GM19238 (cell line): ENCODE data around the gene ZCWPW1.
A peak's percentile ranks its signal among the peaks of the same experiment; 100 is the strongest.
"Not testable (repeated sequence)": the region's sequence is repeated elsewhere in the genome, so short reads cannot be mapped to it uniquely, and the experiment has no call there.

Source experiments
- DNase-seq: peaks from one replicate; pipeline ENCODE4 v3.0.0; 2011; ENCODE audit warnings: low spot score; ENCODE audit not compliant: insufficient read length

Gene ZCWPW1

GRCh38 chr7:100455206-100455605 is 26.7 kb upstream of the ZCWPW1 start:
- DNase-seq, result no peak

- DNase-seq, result not testable (repeated sequence)
Observed at GRCh38 chr7:100453854-100454253, 25.4 kb upstream of the ZCWPW1 start.

- no peak for DNase-seq
Observed at GRCh38 chr7:100452513-100452912, 24.0 kb upstream of the ZCWPW1 start.

- DNase-seq, result no peak
Observed at GRCh38 chr7:100449190-100449795, 20.8 kb upstream of the ZCWPW1 start.

GRCh38 chr7:100447363-100447762 is 18.9 kb upstream of the ZCWPW1 start:
- DNase-seq, result not testable (repeated sequence)

GRCh38 chr7:100446040-100446439 is 17.5 kb upstream of the ZCWPW1 start:
- DNase-seq, result no peak

- DNase-seq, result no peak
Observed at GRCh38 chr7:100444311-100445278, 16.1 kb upstream of the ZCWPW1 start.

- DNase-seq, result no peak
Observed at GRCh38 chr7:100443096-100443840, 14.8 kb upstream of the ZCWPW1 start.

- DNase-seq, result no peak
Observed at GRCh38 chr7:100441641-100442535, 13.4 kb upstream of the ZCWPW1 start.

- not testable (repeated sequence) for DNase-seq
Observed at GRCh38 chr7:100439244-100439643, 10.7 kb upstream of the ZCWPW1 start.

GRCh38 chr7:100438731-100439130 is 10.2 kb upstream of the ZCWPW1 start:
- DNase-seq, result not testable (repeated sequence)

GRCh38 chr7:100438172-100438571 is 9.7 kb upstream of the ZCWPW1 start:
- DNase-seq, result no peak

GRCh38 chr7:100437150-100438100 is 8.9 kb upstream of the ZCWPW1 start:
- DNase-seq, result no peak

GRCh38 chr7:100435401-100436304 is 7.2 kb upstream of the ZCWPW1 start:
- DNase-seq, result peak; percentile 52

GRCh38 chr7:100434297-100435144 is 6.0 kb upstream of the ZCWPW1 start:
- no peak for DNase-seq

GRCh38 chr7:100433592-100434296 is 5.2 kb upstream of the ZCWPW1 start:
- DNase-seq, result no peak

- no peak for DNase-seq
Observed at GRCh38 chr7:100433276-100433591, 4.7 kb upstream of the ZCWPW1 start.
